Gastroesophageal sphincter (tissue), 3 donors: Measurements from ENCODE around the gene DAG1.

ENCODE experiments used
- EP300 ChIP-seq: sonication (generic); formaldehyde crosslinking; IDR thresholded peaks from one replicate; pipeline ENCODE4 v1.6.1; 2017; ENCODE audit warnings: antibody characterized with exemption, mild to moderate bottlenecking
- POLR2A ChIP-seq, 2 donors: fragments of 450-650 bp; IDR thresholded peaks; one replicate each; pipeline ENCODE4 v1.6.1; 2017; ENCODE audit warnings: antibody characterized with exemption in 2 of 2, mild to moderate bottlenecking in 2 of 2, moderate library complexity in 1 of 2
- TF ChIP-seq, protein P1 (sequence below), 4 experiments: fragments of 200-600 bp in 2 of 4; fragments of 450-650 bp in 2 of 4; sonication (generic) in 1 of 4; IDR thresholded peaks; one replicate each; pipeline ENCODE4 v1.5.1; 2017 to 2019; ENCODE audit warnings: antibody characterized with exemption in 4 of 4, mild to moderate bottlenecking in 2 of 4, moderate library complexity in 2 of 4

GRCh38 chr3:49530701-49531100 is 60.6 kb downstream of the DAG1 start:
- no peak for TF ChIP-seq POLR2A (IDR thresholded peaks at IDR 0.05)
- TF ChIP-seq, protein P1, sequence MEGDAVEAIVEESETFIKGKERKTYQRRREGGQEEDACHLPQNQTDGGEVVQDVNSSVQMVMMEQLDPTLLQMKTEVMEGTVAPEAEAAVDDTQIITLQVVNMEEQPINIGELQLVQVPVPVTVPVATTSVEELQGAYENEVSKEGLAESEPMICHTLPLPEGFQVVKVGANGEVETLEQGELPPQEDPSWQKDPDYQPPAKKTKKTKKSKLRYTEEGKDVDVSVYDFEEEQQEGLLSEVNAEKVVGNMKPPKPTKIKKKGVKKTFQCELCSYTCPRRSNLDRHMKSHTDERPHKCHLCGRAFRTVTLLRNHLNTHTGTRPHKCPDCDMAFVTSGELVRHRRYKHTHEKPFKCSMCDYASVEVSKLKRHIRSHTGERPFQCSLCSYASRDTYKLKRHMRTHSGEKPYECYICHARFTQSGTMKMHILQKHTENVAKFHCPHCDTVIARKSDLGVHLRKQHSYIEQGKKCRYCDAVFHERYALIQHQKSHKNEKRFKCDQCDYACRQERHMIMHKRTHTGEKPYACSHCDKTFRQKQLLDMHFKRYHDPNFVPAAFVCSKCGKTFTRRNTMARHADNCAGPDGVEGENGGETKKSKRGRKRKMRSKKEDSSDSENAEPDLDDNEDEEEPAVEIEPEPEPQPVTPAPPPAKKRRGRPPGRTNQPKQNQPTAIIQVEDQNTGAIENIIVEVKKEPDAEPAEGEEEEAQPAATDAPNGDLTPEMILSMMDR (IDR thresholded peaks at IDR 0.05): no peak
- no peak for TF ChIP-seq EP300
